Left renal pelvis (tissue), 4 donors: ENCODE measurements around the gene COPS7A. TPM values are rescaled to one million over a fixed set of nuclear protein-coding genes. Genes with fewer than 3 reads are reported as not detected.

Source experiments
- DNase-seq, 4 donors: peaks; one replicate each; pipeline ENCODE4 v3.0.0-alpha.2; 2013; ENCODE audit warnings: low read depth in 4 of 4, low spot score in 3 of 4
- polyA plus RNA-seq, 4 donors: library from polyadenylated mRNA; unstranded; fragments of 120-200 nt; gene quantifications; one replicate each; pipeline ENCODE4 v1.2.1, GENCODE V29; 2013; ENCODE audit not compliant: insufficient read length in 4 of 4

Gene COPS7A
- 10 to 100 TPM; 57.7 to 68.9 (median 66.8) TPM for polyA plus RNA-seq

GRCh38 chr12:6723607-6724408 is at the start of gene COPS7A:
Gene COPS7A (plus strand): TSS chr12:6724046. CDS start chr12:6724657, 611 bp downstream.
- DNase-seq: peak; percentile 91 to 95 (median 93)

GRCh38 chr12:6676962-6677361 is 46.9 kb upstream of the COPS7A start:
- DNase-seq: no peak

- no peak for DNase-seq
Measured at GRCh38 chr12:6684609-6685008, 39.2 kb upstream of the COPS7A start.

GRCh38 chr12:6685814-6686213 is 38.0 kb upstream of the COPS7A start:
- no peak for DNase-seq

GRCh38 chr12:6688543-6688998 is 35.3 kb upstream of the COPS7A start:
- peak in 1 of 4 donors; percentile 75 for DNase-seq

- peak; percentile 98 to 99 (median 98) for DNase-seq
Measured at GRCh38 chr12:6688999-6689882, 34.6 kb upstream of the COPS7A start, which contains the start of gene ZNF384. Gene ZNF384 (minus strand): TSS chr12:6689375. CDS start chr12:6679520, 9,855 bp downstream.

GRCh38 chr12:6691473-6691872 is 32.4 kb upstream of the COPS7A start:
- DNase-seq: no peak

- DNase-seq: no peak
Measured at GRCh38 chr12:6692888-6693287, 31.0 kb upstream of the COPS7A start.

- DNase-seq: no peak
Measured at GRCh38 chr12:6693832-6694355, 30.0 kb upstream of the COPS7A start.

GRCh38 chr12:6694701-6695100 is 29.1 kb upstream of the COPS7A start:
- DNase-seq: no peak

GRCh38 chr12:6695313-6696045 is 28.4 kb upstream of the COPS7A start:
- no peak for DNase-seq

GRCh38 chr12:6696690-6697583 is 26.9 kb upstream of the COPS7A start:
- no peak for DNase-seq

- no peak for DNase-seq
Measured at GRCh38 chr12:6697584-6698351, 26.1 kb upstream of the COPS7A start.

GRCh38 chr12:6698352-6699046 is 25.3 kb upstream of the COPS7A start:
- no peak for DNase-seq

GRCh38 chr12:6699259-6699988 is 24.4 kb upstream of the COPS7A start:
- DNase-seq: no peak

GRCh38 chr12:6699989-6700645 is 23.7 kb upstream of the COPS7A start:
- DNase-seq: no peak

GRCh38 chr12:6700646-6701051 is 23.2 kb upstream of the COPS7A start, which contains the start of gene PIANP:
Gene PIANP (minus strand): TSS chr12:6700815. CDS start chr12:6698061, 2,754 bp downstream.
- DNase-seq: no peak
